ELF-1 (cell line): Measurements from ENCODE around the gene PDSS2.
A peak's percentile ranks its signal among the peaks of the same experiment; 100 is the strongest.
"Not testable (repeated sequence)": the region's sequence is repeated elsewhere in the genome, so short reads cannot be mapped to it uniquely, and the experiment has no call there.

Experiments used
- DNase-seq: peaks from one replicate; pipeline ENCODE4 v3.0.0-alpha.2; 2016; ENCODE audit warnings: low read depth, low spot score

Gene PDSS2

DNA sequence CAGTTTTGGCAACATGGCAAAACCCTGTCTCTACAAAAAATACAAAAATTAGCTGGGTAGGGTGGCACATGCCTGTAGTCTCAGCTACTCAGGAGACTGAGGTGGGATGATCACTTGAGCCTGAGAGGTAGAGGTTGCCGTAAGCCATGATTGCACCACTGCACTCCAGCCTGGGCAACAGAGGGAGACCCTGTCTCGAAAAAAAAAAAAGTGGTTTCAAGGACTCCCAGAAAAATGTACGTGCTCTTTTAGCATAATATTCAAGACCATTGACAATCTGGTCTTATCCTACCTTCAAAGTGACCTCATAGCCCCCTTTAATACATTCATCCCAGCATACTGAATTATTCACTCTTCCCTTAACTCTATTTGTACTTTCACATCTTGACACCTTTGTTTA lies 16.0 kb upstream of the PDSS2 start:
- DNase-seq, result not testable (repeated sequence)

DNA sequence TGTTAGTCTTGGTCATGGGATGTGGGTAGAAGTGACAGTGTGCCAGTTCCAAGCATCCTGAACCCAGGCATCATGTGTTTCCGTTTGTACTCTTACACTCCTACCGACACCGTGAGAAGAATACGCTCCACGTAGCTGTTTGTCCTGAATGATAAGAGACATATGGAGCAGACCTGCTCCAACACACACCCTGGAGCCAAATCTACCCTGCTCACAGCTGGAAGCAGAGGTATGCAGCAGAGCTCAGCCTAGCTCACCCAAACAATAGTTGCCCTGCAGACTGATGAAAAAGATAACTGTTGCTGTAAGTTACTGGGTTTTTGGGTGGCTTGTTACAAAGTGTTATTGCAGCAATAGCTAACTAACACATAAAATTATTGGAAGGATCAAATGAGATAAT lies 14.3 kb upstream of the PDSS2 start:
- peak; percentile 63 for DNase-seq

DNA sequence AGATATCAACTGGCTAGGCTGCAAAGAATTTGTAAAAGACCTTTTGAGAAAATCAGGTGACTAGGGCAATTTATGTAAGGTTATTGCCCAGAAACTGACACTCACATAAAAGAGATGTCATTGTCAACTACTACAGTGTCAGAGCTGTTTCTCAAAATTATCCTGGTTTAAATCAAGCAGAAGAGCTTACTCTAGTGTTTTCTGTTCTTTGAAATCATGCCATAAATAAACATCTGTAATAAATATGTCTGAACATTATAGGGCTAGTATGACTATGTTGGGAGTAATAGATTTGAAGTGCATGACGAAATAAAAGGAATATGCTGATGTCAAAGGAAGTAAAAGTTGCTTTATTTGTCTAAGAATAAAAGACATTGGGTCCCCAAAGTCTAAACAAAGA lies 11.0 kb upstream of the PDSS2 start:
- no peak for DNase-seq

DNA sequence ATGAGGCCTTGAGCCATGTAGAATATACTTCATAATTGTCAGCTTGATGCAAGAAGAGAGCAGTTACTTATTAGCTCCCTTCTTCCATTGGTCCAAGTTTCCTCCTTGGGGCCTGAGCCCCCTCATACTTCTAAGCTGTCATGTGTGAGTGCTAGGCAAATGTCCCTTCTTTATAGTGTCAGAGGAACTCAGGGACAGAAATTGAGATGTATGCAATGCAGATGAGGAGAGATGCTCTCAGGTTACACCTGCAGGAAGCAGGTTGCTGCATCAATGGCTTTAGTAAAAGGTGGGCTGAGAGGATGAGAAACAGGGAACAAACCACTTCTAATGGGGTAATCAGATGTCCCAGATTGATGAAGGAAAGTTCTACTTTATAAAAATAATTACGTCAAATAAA lies 6.7 kb upstream of the PDSS2 start:
- DNase-seq, result no peak

DNA sequence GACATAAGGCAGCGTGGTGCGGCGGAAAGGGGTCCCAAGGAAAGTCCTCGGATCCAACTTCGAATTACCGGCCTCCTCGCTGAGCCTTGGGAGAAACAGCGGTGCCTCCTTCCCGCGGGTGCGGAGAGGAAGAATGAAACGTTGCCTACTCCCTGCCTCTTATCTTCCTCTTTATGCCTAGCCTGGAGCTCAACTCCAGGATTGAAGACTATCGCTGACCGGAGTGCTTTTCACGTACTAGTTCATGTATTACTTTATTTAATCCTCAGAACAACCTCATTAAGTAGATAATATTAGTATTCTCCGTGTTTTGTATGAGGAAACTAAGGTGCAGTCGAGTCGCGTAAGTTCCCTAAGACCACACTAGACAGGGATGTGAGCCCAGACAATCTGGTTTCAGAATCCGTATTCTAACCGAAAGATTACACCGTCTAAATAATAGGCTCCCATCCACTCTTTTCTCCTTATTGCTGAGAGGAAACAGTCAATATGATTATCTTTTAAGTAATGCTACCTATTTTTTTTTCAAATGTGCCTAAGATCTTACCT lies 793 bp upstream of the PDSS2 start:
- DNase-seq, result no peak

DNA sequence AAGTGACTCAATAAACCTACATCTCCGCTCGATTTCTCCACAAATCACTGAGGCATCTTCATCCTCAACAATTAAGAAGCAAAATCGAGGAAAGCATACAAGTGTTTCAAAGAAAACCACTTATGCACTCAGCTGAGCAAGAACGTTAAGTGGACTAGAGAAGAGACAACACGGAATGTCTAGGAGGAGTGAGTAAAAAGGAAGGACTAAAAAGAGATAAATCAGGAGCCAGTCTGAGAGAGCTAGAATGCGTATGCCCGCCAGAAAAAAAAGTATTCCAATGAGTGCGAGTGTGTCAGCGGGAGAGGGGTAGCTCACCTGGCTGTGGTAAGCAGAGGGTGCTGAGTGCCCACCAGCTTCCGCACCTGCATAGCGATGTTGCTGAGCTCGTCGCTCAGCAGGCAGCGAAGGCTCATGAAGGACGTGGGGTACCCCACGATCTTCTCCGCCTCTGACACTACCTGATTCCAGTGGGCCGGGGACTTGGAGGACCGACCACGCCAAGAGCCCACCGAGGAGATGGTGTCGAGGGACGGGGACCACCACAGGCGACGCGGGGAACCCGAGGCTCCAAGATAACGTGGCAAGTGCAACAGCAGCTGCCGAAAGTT lies 587 bp downstream of the PDSS2 start:
- peak; percentile 68 for DNase-seq

DNA sequence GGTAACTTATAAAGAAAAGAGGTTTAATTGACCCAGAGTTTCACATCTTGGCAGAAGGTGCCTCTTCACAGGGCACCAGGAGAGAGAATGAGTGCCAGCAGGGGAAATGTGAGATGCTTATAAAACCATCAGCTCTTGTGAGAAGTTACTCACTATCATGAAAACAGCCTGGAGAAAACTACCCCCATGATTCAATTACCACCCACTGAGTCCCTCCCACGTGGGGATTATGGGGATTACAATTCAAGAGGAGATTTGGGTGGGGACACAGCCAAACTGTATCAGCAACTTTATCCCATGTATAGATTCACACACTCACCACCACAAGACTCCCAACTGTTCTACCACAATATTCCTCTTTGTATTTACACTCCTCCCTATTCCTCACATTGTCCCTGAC lies 10.6 kb downstream of the PDSS2 start:
- DNase-seq, result no peak

DNA sequence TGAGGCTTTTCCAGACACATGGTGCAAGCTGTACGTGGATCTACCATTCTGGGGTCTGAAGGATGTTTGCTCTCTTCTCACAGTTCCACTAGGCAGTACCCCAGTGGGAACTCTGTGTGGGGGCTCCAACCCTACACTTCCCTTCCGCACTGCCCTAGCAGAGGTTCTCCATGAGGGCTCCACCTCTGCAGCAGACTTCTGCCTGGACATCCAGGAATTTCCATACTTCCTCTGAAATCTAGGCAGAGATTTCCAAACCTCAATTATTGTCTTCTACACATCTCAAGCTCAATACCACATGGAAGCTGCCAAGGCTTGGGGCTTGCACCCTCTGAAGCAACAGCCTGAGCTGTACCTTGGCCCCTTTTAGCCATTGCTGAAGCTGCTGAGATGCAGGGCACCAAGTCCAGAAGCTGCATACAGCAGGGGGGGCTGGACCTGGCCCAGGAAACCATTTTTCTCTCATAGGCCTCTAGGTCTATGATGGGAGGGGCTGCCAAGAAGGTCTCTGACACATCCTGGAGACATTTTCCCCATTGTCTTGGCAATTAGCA lies 11.6 kb downstream of the PDSS2 start:
- peak; percentile 16 for DNase-seq

DNA sequence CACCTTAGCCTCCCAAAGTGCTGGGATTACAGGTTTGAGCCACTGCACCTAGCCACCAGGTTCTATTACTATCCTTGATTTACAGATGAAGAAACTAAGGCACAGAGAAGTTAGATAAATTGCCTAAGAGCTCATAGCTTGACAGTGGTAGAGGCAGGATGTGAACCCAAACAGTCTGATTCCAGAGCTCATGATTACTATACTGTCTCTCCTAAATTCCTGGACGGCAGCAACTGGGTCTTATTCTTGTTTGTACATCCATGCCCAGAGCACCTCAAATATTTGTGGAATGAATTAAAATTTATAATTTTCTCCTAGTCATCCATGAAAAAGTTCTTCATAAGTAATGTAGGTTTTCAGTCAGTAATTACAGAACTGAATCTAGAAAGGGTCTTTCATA lies 15.1 kb downstream of the PDSS2 start:
- DNase-seq, result no peak

DNA sequence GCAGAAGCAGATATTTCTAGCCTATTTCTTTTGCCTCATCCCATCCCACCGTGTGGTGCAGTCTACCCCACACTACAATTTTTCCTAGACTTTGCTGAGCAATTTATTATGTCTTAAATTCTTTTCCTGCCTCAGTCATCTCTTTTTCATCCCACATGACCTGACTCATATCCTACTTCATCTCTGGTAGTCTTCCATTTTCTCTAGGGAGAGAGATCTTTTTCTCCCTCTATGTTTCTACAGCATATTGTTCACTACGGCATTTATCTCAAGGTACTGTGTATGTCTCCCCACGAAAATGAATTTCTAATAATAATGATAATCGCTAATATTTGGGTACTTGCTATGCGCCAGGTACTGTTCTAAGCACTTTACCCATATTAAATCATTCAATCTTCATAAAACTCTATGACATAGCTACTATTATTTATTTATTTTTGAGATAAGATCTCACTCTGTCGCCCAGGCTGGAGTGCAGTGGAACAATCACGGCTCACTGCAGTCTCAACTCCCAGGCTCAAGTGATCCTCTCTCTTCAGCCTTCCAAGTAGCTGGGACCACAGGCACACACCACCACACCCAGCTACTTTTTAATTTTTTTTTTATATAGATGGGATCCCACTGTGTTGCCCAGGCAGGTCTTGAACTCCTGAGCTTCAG lies 15.6 kb downstream of the PDSS2 start:
- no peak for DNase-seq

DNA sequence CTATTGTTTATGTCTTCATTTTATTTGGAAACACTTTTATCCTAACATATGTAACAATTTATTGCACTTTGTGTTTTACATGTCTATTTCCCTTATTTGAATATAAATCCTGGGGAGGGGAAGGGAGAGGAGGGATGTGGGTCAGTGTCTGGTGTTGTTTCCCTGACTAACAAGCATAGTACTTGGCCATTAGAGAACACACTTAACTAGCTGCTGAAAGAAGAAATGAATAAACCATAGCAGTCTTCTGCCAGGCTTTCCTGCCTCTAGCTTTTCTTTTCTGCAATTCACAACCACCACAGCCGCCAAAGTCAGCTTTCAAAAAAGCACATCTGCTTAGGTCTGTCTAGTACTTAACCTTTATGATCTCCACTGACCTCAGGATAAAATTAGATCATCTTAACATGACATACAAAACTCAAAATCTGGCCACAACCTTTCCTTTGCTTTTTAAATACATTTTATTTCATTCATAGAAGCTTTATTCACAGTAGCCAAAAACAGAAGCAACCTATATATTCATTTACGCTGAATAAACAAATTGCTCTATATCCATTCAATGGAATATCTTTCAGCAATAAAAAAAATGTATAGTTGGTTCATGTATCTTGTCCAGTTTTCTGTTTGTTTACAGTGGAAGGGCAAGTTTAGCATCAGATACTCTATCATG lies 16.3 kb downstream of the PDSS2 start:
- no peak for DNase-seq

DNA sequence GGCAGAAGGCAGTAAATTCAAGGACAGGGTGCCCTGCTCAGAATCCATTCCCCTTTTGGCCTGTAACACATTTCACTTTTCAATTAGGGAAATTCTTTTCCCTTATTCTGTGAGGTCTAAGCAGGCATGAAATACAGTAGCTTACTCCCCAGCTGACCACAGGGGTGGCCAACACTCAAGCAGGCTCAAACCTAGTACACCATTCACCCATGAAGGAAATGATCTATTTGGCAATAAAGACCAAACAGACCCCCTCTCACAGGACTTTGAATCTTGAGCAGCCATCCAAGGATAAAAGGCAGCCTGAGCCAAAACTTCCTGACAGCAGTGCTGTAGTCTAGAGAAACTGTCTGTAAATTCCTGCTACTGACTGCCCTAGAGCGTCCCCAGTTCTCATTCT lies 17.7 kb downstream of the PDSS2 start:
- no peak for DNase-seq

DNA sequence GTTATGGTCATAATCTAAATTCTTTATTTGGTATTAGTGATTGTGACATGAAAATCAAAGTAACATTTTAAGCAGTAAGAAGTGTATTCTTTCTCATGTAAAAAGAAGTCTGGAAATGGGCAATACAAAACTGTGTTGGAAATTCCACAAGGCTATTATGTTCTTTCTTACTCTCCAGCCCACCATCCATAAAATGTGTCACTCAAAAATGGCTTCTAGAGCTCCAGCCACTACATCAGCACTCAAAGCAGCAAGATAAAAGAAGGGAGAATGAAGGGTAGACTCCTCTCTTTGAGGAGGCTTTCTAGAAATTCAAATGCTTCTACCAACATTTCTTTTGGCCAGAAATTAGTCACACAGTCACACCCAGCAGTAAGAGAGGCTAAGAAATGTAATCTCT lies 18.4 kb downstream of the PDSS2 start:
- DNase-seq, result no peak

DNA sequence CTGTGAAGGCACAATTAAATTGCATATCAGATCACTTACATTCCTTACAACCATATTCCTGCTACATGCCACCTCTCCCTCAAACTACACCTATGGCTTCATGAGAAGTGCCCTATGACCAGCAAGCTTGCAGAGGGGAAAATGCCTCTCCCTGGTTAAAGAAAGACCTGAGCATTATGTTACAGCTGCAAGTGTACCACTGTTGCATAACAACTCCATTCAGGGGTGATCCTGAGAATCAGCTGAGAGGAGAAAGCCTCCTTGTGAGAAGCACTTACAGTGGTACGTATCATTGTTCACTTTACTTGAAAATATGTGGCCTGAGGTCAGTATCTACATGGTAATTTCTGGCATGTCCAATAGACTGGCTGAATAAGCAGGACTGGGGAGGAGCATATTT lies 20.0 kb downstream of the PDSS2 start:
- no peak for DNase-seq

DNA sequence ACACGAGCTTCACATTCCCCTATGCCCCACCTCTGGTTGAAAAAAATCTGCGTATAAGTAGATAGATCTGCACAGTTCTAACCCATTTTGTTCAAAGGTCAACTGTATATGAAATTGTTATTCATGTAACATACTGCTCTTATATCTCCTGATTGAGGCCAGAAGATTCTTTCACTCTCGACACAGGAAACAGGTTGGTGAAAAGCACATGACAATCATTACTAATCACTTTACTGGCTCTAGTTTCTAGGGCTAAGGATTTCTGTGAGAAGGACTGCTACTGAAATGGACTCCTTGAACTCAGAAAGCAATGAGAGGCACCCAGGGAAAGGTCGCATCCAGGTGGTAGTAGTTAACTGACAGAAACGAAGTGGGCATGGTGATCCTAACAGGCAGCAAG lies 21.7 kb downstream of the PDSS2 start:
- no peak for DNase-seq

DNA sequence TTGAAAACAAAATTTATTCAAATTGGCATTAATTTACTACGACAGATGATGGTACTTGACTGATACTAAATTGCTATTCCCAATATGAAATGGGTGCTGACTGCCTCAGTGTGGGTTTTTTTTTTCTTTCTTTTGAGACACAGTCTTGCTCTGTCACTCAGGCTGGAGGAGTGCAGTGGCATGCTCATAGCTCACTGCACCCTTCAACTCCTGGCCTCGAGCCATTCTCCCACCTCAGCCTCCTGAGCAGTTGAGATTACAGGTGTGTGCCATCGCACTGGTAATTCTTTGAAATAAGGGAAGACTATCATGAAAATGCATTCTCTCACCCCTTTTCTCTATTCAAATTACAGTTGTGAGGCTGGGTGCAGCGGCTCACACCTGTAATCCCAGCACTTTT lies 22.5 kb downstream of the PDSS2 start:
- DNase-seq, result no peak

DNA sequence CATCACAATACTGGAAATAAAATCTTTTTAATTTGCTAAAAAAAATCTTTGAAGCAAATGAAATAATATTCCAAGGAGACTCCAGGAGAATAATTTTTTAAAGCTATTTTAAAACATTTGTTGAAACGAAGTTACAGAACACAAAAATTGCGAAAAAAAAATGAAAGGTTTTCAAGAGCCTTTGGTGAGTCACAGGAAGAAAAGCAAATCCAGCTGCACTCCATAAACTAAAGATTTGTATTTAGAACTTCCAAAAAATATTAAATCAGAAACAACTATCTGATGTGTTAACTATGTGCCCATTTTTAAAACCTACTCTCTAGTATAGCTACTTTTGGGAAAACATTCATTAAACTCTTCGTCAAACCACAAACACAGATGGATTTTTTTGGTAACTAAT lies 23.6 kb downstream of the PDSS2 start:
- DNase-seq, result no peak

DNA sequence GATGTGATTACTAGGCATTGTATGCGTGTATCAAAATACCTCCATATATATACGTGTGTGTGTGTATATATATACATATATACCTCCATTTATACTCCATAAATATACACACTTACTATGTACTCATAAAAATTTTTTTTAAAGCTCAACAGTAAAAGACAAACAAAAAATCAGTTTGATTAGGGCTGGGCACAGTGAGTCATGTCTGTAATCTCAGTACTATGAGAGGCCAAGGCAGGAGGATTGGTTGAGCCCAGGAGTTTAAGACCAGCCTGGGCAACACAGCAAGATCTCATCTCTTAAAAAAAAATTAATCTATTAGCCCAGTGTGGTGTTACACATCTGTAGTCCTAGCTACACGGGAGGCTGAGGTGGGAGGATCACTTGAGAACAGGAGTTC lies 24.6 kb downstream of the PDSS2 start:
- DNase-seq, result no peak

DNA sequence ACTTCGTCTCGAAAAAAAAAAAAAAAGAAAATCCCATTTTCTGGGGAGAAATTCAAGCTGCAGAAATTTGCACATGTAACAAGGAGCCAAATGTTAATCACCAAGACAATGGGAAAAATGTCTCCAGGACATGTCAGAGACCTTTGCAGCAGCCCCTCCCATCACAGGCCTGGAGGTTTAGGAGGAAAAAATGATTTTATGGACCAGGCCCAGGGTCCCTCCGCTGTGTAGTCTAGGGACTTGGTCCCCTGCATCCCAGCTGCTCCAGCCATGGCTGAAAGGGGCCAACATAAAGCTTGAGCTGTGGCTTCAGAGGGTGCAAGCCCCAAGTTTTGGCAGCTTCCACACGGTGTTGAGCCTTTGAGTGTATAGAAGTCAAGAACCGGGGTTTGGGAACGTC lies 33.4 kb downstream of the PDSS2 start:
- not testable (repeated sequence) for DNase-seq

DNA sequence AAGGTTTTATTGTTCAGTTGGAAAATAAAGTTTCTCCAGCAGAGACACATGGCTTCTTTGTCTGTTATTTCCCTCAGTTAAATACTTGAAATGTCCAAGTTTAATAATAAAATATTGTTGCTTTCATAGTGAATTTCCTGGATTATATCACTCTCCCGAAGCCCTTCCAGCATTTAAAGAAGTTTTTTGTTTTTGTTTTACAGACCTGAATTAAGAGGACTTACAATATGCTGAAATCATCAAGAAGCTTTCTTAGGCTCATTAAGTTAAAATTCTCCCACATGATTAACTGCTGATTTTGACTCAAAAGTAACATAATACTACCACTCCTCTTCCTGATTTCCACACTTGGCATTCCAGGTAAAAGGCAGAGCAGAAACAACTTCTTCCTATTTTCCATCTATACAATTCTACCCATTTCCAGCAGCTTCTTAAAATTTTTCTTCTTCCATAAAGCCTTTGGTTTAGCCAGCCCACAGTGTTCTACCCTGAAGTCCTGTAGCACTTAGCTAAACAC lies 35.8 kb downstream of the PDSS2 start:
- DNase-seq, result no peak

DNA sequence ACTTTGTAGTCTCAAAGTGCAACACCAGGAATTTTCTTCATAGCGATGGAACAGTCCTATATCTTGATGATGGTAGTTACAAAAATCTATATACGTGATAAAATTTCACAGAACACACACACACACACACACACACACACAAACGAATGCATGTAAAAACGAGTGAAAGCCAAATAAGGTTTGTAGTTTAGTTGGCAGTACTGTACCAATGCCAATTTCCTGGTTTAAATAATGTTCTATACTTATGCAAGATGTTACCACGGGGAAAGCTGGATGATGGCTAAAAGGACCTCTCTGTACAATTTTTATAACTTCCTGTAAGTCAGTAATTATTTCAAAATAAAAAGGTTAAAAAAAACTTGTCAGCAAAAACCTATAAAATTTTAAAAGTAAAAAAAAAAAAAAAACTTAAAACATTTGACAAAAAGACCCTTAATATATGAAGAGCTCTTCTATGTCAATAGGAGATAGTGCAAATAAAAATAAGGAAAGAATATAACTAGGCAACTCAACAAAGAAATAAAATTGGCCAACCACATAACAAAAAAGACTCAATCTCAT lies 37.6 kb downstream of the PDSS2 start:
- DNase-seq, result no peak

DNA sequence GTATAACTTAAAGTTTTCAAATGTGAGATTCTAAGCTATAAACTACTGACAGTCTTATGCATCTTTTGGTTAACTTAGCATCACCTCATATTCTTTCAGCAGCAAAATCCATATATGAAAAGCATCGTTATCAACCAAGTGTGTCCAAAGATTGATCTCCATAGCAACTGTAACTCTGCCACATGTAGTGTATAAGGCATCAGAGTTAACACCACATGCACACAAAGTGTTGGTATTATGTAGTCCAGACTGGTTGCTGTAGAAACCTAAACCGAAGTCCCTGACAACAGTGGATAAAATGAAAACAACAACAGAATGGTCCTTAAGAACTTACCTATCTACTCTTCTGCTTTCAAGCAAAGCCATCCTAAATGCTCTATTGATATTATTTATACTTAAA lies 39.6 kb downstream of the PDSS2 start:
- no peak for DNase-seq
